HS-5 (cell line): Measurements from ENCODE around the gene CFAP54.
"Not testable (repeated sequence)": the region's sequence is repeated elsewhere in the genome, so short reads cannot be mapped to it uniquely, and the experiment has no call there.

Experiments
- DNase-seq: peaks from one replicate; pipeline ENCODE4 v3.0.0-alpha.2; 2012; ENCODE audit warnings: low read depth

The CFAP54 gene

GRCh38 chr12:96489392-96490056 lies at the start of gene CFAP54:
Gene CFAP54 (plus strand): TSS chr12:96489577. CDS start chr12:96489610, 33 bp downstream.
- peak; percentile 81 for DNase-seq

- no peak for DNase-seq
Measured at GRCh38 chr12:96441816-96442215, 47.6 kb upstream of the CFAP54 start.

GRCh38 chr12:96442906-96443305 lies 46.5 kb upstream of the CFAP54 start:
- no peak for DNase-seq

GRCh38 chr12:96444399-96444798 lies 45.0 kb upstream of the CFAP54 start:
- DNase-seq: no peak

- DNase-seq: peak; percentile 97
Measured at GRCh38 chr12:96445691-96446583, 43.4 kb upstream of the CFAP54 start.

- no peak for DNase-seq
Measured at GRCh38 chr12:96447256-96447655, 42.1 kb upstream of the CFAP54 start.

GRCh38 chr12:96448300-96448699 lies 41.1 kb upstream of the CFAP54 start:
- peak; percentile 73 for DNase-seq

GRCh38 chr12:96452261-96452922 lies 37.0 kb upstream of the CFAP54 start:
- no peak for DNase-seq

GRCh38 chr12:96454396-96454795 lies 35.0 kb upstream of the CFAP54 start:
- no peak for DNase-seq

- no peak for DNase-seq
Measured at GRCh38 chr12:96456265-96456974, 33.0 kb upstream of the CFAP54 start.

GRCh38 chr12:96457191-96457930 lies 32.0 kb upstream of the CFAP54 start:
- no peak for DNase-seq

- not testable (repeated sequence) for DNase-seq
Measured at GRCh38 chr12:96459281-96459680, 30.1 kb upstream of the CFAP54 start.

GRCh38 chr12:96462571-96463280 lies 26.7 kb upstream of the CFAP54 start:
- DNase-seq: no peak

GRCh38 chr12:96465896-96466295 lies 23.5 kb upstream of the CFAP54 start:
- no peak for DNase-seq

GRCh38 chr12:96466939-96467751 lies 22.2 kb upstream of the CFAP54 start:
- DNase-seq: no peak

- DNase-seq: no peak
Measured at GRCh38 chr12:96471368-96472050, 17.9 kb upstream of the CFAP54 start.

GRCh38 chr12:96472384-96472783 lies 17.0 kb upstream of the CFAP54 start:
- no peak for DNase-seq

- DNase-seq: no peak
Measured at GRCh38 chr12:96473394-96474093, 15.8 kb upstream of the CFAP54 start.

GRCh38 chr12:96474206-96474605 lies 15.2 kb upstream of the CFAP54 start:
- no peak for DNase-seq
